ENCODE data around the gene EGFLAM.
A peak's percentile ranks its signal among the peaks of the same experiment; 100 is the strongest.
"Not testable (repeated sequence)": the region's sequence is repeated elsewhere in the genome, so short reads cannot be mapped to it uniquely, and the experiment has no call there.

The EGFLAM gene

DNA sequence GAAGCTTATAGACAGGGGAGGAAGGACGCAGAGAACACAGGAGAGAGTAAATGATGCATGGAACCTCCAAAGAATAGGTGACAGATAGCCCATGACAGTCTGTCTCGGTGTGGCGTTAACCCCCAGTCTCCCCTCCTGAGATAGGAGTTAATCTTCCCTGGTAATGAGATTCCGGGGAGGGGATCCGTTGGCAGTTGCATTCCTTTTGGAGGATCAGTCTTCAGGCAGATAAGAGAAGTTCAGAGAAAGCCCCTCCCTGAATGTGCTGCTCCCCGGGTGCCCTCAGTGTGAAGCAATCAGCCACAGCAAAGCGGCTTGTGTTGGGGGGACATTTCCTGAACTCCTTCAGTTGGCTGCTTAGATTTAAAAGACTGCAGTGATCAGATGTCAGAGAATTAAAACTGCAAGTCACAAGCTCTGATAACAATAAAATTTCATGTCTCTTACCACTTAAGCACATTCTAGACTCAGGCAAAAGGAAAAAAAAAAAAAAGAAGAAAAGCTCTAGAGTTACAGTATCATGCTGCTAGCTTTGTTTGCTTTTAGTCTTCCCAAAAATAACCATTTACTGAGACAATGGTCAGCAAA lies 121.1 kb downstream of the EGFLAM start:
- DNase-seq: no peak

DNA sequence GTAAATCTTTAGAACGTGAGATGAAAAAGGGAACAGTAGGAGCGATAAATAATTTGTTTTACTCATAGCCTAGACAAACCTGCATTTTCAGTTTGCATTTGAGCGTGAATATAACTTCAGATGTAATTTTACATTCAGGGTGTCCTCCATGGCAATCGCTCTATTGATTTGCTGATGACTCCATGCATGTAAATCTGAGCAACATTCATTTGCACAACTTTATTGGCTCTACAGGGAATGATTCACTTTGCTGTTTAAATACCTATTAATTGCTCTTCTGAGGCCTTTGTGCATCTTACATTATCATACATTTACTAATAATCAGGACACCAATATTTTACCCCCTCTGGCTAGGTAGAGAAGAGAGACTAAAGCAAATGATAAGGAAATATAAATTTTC lies 122.2 kb downstream of the EGFLAM start:
- no peak for DNase-seq

- no peak for DNase-seq
Measured at GRCh38 chr5:38381361-38381760, 123.0 kb downstream of the EGFLAM start.

GRCh38 chr5:38382898-38383297 lies 124.5 kb downstream of the EGFLAM start:
- DNase-seq: peak; percentile 30

DNA sequence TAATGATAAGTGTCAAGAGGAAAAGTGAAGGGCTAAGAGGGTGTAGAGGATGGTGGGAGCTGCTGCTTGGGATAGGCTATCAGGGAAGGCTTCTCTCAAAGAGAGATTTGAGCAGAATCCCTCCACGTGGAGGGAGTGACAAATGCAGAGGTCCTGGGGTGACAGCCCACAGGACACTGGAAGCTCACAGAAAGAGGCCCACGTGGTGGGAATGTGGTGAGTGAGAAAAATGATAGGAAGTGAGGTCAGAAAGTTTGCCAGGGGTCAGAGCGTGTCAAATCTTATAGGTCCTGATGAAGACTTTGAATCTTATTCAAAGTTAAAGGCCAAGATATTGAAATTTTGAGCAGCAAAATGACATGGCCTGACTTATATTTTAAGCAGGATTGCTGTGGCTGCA lies 125.3 kb downstream of the EGFLAM start:
- DNase-seq: no peak

GRCh38 chr5:38384396-38384795 lies 126.0 kb downstream of the EGFLAM start:
- DNase-seq: no peak

GRCh38 chr5:38387161-38387560 lies 128.8 kb downstream of the EGFLAM start:
- DNase-seq: no peak

GRCh38 chr5:38393636-38394035 lies 135.3 kb downstream of the EGFLAM start:
- no peak for DNase-seq

DNA sequence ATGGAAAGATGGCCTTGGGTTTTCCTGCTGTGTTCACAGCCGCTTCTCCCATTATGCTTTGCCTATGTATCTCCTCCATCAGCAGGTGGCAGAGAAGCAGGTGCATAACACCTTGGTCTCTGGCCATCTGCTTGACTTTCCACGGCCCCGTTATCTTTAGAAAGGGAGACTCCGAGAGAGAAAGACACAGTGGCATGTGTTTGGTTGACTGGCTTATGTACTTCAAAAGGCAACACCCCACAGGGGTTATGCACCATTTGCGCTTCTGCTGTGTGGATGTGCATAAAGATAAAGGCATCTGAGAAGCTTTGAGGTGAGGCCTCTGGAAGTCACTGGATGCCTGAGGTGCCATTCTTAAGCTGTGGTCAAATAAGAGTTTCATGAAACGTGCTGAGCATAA lies 138.4 kb downstream of the EGFLAM start:
- DNase-seq: no peak

DNA sequence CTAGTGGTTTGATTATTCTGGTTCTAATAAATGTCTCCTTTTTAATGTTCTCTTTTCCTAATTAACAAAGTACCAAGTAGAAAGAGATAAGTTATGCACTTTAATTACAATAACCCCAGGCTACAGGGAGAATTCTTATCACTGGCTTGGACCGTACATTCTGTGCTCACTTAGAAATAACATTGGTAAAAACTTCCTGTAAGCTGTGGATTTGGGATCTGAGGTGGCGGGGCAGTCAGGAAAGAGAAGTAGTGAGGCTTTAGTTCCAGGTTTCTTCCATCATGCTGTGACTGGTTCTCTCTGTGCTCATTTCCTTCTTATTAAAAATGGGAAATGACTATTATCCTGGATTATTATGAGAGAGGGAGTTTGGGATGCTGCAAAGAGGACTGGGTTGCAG lies 142.0 kb downstream of the EGFLAM start:
- DNase-seq: no peak

GRCh38 chr5:38401145-38401544 lies 142.8 kb downstream of the EGFLAM start:
- DNase-seq: no peak

GRCh38 chr5:38403406-38403805 lies 145.0 kb downstream of the EGFLAM start:
- DNase-seq: no peak

DNA sequence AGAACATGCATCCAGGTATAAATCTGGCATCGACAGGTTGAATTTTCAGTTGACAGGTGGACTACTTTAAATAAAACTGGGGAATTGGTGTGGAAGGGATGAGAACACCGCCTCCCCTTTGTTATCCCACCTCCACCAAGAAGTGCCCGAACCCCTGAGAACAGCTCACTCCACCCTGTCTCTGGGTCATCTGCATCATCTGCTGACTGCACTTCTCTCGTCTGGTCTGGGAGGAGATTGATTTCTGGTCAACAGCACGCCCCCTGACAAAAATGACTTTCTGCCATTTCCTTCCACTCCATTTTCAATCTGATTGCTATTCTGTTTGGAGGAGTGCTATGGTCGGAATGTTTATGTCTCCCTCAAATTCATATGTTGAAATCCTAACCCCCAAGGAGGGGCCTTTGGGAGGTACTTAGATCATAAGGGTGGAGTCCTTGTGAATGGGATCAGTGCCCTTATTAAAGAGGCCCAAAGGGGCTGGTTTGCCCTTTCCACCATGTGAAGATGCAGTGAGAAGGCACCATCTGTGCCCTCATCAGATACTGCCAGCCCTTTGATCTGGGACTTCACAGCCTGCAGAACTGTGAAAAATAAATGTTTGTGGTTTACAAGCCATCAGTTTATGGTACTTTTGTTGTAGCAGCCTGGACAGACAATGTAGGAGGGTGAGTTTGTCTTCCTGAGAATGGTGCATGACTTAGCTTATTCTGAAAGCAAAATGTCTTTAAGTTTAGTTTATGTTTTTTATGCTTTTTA lies 145.7 kb downstream of the EGFLAM start:
- no peak for DNase-seq

DNA sequence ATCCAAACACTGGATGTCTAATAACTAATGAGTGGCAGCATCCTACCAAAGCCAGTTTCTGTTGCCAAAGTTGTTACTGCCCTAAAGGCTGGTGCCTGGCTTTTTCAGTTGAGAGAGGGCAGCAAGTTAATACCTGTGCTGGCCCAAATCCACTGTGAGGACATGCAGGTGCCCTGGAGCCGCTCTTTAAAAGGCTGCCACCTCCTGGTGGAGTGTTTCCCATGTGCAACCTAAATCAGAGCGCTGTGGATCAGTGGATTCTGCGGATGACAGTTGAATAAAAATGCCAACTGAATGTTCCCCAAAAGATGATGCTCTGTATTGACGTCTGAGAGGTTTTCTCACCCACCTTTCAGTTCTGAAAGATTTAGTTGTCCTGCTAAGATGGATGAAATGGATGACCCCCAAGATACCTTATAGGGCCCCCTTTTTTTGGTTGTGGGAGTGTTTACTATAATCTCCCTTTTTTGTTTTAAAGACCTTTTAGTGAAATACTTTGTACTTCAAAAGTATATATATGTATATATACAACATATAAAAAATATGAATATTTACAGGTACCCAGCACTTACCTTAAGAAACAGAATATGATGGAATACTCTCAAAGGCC lies 146.4 kb downstream of the EGFLAM start:
- DNase-seq: no peak

DNA sequence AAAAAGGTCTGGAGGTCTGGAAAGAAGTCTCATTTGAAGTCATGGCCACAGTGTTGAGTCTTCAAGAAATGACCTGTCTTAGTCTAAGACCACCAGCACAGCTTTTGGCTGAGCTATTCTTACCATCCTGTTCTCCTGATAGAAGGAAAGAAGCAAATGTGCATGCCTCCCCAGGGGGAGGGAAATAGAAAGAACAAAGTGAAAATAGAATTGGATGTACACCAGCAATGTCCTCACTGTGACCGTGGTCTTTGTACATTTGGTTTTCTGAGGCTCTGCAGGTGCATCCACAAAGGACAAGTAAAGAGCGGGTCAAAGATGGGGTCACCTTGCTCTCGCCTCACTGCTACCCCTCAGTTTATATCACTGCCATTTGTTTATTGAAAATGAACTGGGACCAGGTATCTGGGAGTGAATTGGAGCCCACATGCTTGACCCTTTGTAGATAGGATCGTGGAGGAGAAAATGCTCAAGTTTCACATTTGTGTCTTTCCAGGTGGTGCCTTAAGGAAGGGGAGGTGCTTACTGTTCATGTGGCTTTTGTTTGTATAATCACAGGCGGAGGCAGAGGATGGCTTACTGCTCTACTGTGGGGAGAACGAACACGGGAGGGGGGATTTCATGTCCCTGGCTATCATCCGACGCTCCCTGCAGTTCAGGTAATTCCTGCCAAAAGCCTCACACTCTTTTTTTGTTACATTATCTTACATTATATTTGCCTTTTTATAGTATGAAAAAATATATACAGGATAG lies 150.3 kb downstream of the EGFLAM start:
- no peak for DNase-seq

DNA sequence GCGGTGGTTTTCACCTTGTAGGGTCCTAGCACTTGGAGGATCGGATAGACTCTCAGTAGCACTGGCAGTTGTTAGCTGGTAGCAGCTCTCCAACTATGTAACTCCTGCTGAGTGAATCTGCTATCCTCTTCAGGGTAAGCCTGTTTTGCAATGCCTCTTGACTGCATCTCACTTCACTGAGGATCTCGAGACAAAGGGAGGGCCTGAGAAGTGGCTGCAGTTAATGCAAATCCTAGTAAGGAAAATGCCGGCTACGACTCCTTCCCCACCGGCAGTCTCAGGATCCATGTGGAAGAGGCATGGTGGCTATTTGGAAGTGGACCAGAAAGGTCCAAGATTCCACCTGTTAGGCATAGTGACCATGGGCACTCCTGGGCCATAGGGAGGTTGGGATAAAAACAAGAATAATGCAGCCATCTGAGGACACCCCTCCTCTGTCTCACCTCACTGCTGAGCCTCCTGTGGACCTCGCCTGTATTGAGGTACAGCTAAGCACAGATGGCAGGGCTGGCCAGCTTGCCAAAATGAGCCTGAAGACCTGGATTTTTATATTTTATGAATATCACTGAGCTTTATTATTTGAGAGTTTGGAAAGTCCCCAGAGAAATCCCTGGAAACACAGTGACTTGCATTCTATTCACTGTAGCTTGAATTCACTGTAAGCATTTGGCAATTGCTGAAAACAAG lies 152.1 kb downstream of the EGFLAM start:
- DNase-seq: no peak

- DNase-seq: no peak
Measured at GRCh38 chr5:38413696-38414095, 155.3 kb downstream of the EGFLAM start.

GRCh38 chr5:38414348-38414747 lies 156.0 kb downstream of the EGFLAM start:
- DNase-seq: no peak

GRCh38 chr5:38415772-38416171 lies 157.4 kb downstream of the EGFLAM start:
- not testable (repeated sequence) for DNase-seq

DNA sequence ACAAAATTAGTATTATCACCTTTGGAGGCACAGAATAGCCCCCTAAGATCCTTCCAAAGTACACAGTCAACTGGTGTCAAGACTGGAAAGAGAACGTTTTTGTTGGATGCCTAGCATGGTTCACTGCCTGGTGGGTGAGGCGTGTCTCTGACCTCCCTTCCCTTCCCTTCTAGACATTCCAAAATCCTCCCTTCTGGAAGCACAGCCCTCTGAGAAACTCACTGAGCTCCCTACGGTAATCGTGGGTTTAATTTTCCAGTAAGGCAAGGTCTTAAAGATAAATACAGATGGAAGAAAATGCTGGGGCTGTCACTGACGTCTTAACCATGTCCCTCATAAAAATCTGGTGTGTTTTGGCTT lies 159.3 kb downstream of the EGFLAM start:
- no peak for DNase-seq

DNA sequence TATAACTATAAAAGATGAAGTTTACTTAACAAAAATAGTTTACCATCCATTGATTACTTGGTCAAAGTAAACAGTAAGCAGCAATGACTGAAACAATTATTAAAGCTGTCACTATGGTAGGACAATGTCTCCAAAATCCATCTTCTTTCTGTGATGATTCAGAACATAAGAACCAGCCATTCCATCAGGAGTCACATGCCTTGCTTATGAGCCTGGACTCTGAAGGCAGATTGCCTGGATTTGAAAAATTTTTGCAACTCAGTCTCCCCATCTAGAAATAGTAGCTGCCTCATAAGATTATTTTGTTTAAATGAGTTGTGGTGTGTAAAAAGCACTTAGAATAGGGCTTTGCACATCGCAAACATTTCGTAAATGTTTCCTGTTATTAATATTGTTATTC lies 161.9 kb downstream of the EGFLAM start:
- no peak for DNase-seq

- no peak for DNase-seq
Measured at GRCh38 chr5:38420691-38421390, 162.5 kb downstream of the EGFLAM start.

GRCh38 chr5:38422622-38423021 lies 164.3 kb downstream of the EGFLAM start:
- DNase-seq: no peak
